ENCODE results near the gene SEL1L2. TPM values are rescaled to one million over a fixed set of nuclear protein-coding genes. Genes with fewer than 3 reads are reported as not detected.

The SEL1L2 gene
- total RNA-seq, 2 donors from 2014 or later: not detected

- no peaks in the 10 kb centered on the region for H3K9me3 ChIP-seq
- no peak for TF ChIP-seq CTCF (IDR thresholded peaks at IDR 0.05)
- H3K4me1 ChIP-seq (ENCODE audit: control insufficient read depth in 1 of 2, low read depth in 2 of 2): peaks cover 4 to 9% of the 10 kb centered on the region in 2 donors
- peaks cover 27% of the 10 kb centered on the region for H3K36me3 ChIP-seq
- H3K4me3 ChIP-seq: no peak overlapping the region
- no peak overlapping the region for H3K27ac ChIP-seq
- H3K27me3 ChIP-seq (replicated peaks; ENCODE audit: insufficient read depth): no peaks in the 10 kb centered on the region
- ATAC-seq (ENCODE audit: insufficient number of reproducible peaks, low FRiP score, low read depth) (no peak), DNase-seq (ENCODE audit: low spot score) (no peak)
Measured at GRCh38 chr20:13799974-13800373, 190.4 kb downstream of the SEL1L2 start.

Other genes with a start within 250 kb of the SEL1L2 start
- gene ESF1, start 205.7 kb downstream of the SEL1L2 start, total RNA-seq: 10 to 100 TPM in 1 of 2 donors, 1 to 10 TPM in 1; 9.2 to 22.8 TPM
- 1 to 10 TPM; 5.3 to 8.1 TPM for gene NDUFAF5, start 205.6 kb downstream of the SEL1L2 start, total RNA-seq
- gene MACROD2, start 4.9 kb upstream of the SEL1L2 start, total RNA-seq: 1 to 10 TPM in 1 of 2 donors, under 1 TPM in 1; 0.95 to 4.2 TPM

Measured in thoracic aorta (tissue), 2 donors.